Measurements from ENCODE around the gene CLCN5. TPM values are rescaled to one million over a fixed set of nuclear protein-coding genes. Genes with fewer than 3 reads are reported as not detected.

The CLCN5 gene
- total and polyA plus RNA-seq, 2 of the 13 experiments (the other 11 are each of a cell fraction or from before 2014, with no cell fraction given), result 7.8 to 27.3 TPM

DNA sequence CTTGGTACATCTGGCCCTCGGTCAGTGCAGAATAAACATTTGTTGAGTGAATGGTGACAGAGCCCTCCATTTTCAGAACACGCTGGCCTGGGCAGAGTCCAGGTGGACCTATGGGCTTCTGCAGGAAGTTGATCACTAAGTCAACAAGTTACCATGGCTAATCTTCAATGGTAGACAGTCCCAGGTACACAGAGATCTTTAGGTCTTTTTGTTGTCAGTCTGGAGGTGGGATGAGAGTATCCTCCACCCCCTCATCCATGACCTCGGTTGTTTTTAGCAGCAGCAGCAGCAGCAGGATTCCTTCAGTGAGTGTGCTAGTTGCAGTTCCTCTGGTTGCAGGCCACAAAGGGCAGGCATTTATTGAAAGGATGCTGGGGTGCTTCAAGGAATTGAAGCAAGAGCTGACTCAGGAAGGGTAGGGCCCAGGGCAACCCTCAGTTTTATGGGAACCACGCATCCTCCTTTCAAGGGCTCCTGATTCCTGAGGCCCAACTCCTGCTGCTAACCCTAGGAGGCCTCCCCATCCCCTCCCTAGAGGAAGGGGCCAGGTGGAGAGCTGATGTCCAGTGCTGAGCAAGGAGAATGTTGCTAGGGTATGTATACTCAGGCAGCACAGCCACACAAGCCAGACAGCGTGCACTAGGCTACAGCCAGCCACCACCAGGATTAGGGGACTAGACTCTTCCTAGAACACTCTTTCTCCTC lies 44.8 kb upstream of the CLCN5 start (continued):
- TF ChIP-seq, protein P1, sequence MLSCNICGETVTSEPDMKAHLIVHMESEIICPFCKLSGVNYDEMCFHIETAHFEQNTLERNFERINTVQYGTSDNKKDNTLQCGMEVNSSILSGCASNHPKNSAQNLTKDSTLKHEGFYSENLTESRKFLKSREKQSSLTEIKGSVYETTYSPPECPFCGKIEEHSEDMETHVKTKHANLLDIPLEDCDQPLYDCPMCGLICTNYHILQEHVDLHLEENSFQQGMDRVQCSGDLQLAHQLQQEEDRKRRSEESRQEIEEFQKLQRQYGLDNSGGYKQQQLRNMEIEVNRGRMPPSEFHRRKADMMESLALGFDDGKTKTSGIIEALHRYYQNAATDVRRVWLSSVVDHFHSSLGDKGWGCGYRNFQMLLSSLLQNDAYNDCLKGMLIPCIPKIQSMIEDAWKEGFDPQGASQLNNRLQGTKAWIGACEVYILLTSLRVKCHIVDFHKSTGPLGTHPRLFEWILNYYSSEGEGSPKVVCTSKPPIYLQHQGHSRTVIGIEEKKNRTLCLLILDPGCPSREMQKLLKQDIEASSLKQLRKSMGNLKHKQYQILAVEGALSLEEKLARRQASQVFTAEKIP (CRISPR knock-in tag; IDR thresholded peaks at IDR 0.05; ENCODE audit: borderline replicate concordance), result no peak
- TF ChIP-seq ZNF749 (CRISPR knock-in tag; IDR thresholded peaks at IDR 0.05; ENCODE audit: borderline replicate concordance) (no peak), ATF7 (IDR thresholded peaks at IDR 0.05) (no peak), ATF7 (CRISPR knock-in tag; IDR thresholded peaks at IDR 0.05) (no peak), TCF12 (IDR thresholded peaks at IDR 0.05) (no peak), TCF12 (CRISPR knock-in tag; IDR thresholded peaks at IDR 0.05) (peak; percentile 65; the same call in 1 of the 2 replicates), ZNF766 (CRISPR knock-in tag; IDR thresholded peaks at IDR 0.05; ENCODE audit: borderline replicate concordance) (no peak), NFKBIZ (CRISPR knock-in tag; IDR thresholded peaks at IDR 0.05) (no peak), PHF8 (CRISPR knock-in tag; IDR thresholded peaks at IDR 0.05) (no peak), ETV6 (CRISPR knock-in tag; conservative IDR thresholded peaks at IDR 0.05) (no peak), ASH2L (IDR thresholded peaks at IDR 0.05; ENCODE audit: insufficient read length, low read depth, low read length) (no peak), TBX3 (IDR thresholded peaks at IDR 0.05; ENCODE audit: borderline replicate concordance) (no peak), ZNF432 (CRISPR knock-in tag; IDR thresholded peaks at IDR 0.05; ENCODE audit: borderline replicate concordance) (no peak), ZNF160 (CRISPR knock-in tag; IDR thresholded peaks at IDR 0.05) (peak; percentile 64; the same call in 1 of the 2 replicates), ZNF20 (CRISPR knock-in tag; IDR thresholded peaks at IDR 0.05) (no peak)
- TF ChIP-seq, protein P2, sequence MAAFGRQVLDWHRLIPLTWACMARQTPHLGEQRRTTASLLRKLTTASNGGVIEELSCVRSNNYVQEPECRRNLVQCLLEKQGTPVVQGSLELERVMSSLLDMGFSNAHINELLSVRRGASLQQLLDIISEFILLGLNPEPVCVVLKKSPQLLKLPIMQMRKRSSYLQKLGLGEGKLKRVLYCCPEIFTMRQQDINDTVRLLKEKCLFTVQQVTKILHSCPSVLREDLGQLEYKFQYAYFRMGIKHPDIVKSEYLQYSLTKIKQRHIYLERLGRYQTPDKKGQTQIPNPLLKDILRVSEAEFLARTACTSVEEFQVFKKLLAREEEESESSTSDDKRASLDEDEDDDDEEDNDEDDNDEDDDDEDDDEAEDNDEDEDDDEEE (CRISPR knock-in tag; IDR thresholded peaks at IDR 0.05), result no peak
- TF ChIP-seq, protein P3, sequence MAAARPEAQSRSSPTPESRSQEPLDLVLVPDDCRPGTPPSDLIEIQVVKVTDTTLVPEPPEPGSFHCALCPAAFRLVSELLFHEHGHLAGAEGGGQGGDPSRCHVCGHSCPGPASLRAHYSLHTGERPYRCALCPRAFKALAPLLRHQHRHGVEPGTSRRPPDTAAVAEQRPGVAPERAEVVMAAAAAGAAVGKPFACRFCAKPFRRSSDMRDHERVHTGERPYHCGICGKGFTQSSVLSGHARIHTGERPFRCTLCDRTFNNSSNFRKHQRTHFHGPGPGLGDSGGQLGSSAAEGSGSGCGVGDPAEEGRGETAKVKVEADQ (CRISPR knock-in tag; IDR thresholded peaks at IDR 0.05; ENCODE audit: borderline replicate concordance), result no peak
- TF ChIP-seq, protein P4, sequence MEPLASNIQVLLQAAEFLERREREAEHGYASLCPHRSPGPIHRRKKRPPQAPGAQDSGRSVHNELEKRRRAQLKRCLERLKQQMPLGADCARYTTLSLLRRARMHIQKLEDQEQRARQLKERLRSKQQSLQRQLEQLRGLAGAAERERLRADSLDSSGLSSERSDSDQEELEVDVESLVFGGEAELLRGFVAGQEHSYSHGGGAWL (CRISPR knock-in tag; IDR thresholded peaks at IDR 0.05), result no peak
- TF ChIP-seq, protein P5, sequence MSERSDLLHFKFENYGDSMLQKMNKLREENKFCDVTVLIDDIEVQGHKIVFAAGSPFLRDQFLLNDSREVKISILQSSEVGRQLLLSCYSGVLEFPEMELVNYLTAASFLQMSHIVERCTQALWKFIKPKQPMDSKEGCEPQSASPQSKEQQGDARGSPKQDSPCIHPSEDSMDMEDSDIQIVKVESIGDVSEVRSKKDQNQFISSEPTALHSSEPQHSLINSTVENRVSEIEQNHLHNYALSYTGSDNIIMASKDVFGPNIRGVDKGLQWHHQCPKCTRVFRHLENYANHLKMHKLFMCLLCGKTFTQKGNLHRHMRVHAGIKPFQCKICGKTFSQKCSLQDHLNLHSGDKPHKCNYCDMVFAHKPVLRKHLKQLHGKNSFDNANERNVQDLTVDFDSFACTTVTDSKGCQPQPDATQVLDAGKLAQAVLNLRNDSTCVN (CRISPR knock-in tag; IDR thresholded peaks at IDR 0.05; ENCODE audit: borderline replicate concordance), result no peak
- TF ChIP-seq, protein P6, sequence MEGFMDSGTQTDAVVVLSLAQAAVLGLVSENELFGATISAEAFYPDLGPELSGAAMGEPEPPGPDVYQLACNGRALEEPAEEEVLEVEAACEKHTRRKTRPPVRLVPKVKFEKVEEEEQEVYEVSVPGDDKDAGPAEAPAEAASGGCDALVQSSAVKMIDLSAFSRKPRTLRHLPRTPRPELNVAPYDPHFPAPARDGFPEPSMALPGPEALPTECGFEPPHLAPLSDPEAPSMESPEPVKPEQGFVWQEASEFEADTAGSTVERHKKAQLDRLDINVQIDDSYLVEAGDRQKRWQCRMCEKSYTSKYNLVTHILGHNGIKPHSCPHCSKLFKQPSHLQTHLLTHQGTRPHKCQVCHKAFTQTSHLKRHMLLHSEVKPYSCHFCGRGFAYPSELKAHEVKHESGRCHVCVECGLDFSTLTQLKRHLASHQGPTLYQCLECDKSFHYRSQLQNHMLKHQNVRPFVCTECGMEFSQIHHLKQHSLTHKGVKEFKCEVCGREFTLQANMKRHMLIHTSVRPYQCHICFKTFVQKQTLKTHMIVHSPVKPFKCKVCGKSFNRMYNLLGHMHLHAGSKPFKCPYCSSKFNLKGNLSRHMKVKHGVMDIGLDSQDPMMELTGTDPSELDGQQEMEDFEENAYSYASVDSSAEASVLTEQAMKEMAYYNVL (CRISPR knock-in tag; IDR thresholded peaks at IDR 0.05; ENCODE audit: borderline replicate concordance), result 0 out of 2 replicates have a peak, but pooled peaks have one; percentile 26
- TF ChIP-seq, protein P7, sequence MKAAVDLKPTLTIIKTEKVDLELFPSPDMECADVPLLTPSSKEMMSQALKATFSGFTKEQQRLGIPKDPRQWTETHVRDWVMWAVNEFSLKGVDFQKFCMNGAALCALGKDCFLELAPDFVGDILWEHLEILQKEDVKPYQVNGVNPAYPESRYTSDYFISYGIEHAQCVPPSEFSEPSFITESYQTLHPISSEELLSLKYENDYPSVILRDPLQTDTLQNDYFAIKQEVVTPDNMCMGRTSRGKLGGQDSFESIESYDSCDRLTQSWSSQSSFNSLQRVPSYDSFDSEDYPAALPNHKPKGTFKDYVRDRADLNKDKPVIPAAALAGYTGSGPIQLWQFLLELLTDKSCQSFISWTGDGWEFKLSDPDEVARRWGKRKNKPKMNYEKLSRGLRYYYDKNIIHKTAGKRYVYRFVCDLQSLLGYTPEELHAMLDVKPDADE (CRISPR knock-in tag; IDR thresholded peaks at IDR 0.05), result no peak
